Stimulated activated CD4-positive, alpha-beta T cell treated with anti-CD3 and anti-CD28 coated beads, Interleukin-4, amount 100 ng/mL, for 1 hour (primary cell): ENCODE results near the gene TVP23C.
"Not testable (repeated sequence)": the region's sequence is repeated elsewhere in the genome, so short reads cannot be mapped to it uniquely, and the experiment has no call there.

Experiments
- DNase-seq: peaks from one replicate; pipeline ENCODE4 v3.0.0-alpha.2; 2020

TVP23C gene

GRCh38 chr17:15563375-15563857 lies at the start of gene TVP23C:
TVP23C (minus strand) TSS chr17:15563483; CDS start chr17:15563448, 35 bp downstream.
- peak; percentile 66 for DNase-seq

GRCh38 chr17:15592960-15593359 lies 29.7 kb upstream of the TVP23C start:
- DNase-seq: not testable (repeated sequence)

GRCh38 chr17:15591986-15592385 lies 28.7 kb upstream of the TVP23C start:
- DNase-seq: not testable (repeated sequence)

- not testable (repeated sequence) for DNase-seq
Measured at GRCh38 chr17:15590844-15591243, 27.6 kb upstream of the TVP23C start.

- DNase-seq: peak; percentile 3
Measured at GRCh38 chr17:15589544-15590536, 26.6 kb upstream of the TVP23C start.

GRCh38 chr17:15588017-15588416 lies 24.7 kb upstream of the TVP23C start:
- DNase-seq: not testable (repeated sequence)

- DNase-seq: not testable (repeated sequence)
Measured at GRCh38 chr17:15583313-15583712, 20.0 kb upstream of the TVP23C start.

- not testable (repeated sequence) for DNase-seq
Measured at GRCh38 chr17:15581462-15581861, 18.2 kb upstream of the TVP23C start.

- DNase-seq: not testable (repeated sequence)
Measured at GRCh38 chr17:15576848-15577247, 13.6 kb upstream of the TVP23C start.

GRCh38 chr17:15574660-15575059 lies 11.4 kb upstream of the TVP23C start:
- not testable (repeated sequence) for DNase-seq

- DNase-seq: not testable (repeated sequence)
Measured at GRCh38 chr17:15573870-15574269, 10.6 kb upstream of the TVP23C start.

GRCh38 chr17:15562613-15563374 lies 489 bp downstream of the TVP23C start:
- DNase-seq: not testable (repeated sequence)

GRCh38 chr17:15561439-15561838 lies 1.8 kb downstream of the TVP23C start:
- not testable (repeated sequence) for DNase-seq

- DNase-seq: not testable (repeated sequence)
Measured at GRCh38 chr17:15558403-15559105, 4.7 kb downstream of the TVP23C start.

- not testable (repeated sequence) for DNase-seq
Measured at GRCh38 chr17:15557334-15557832, 5.9 kb downstream of the TVP23C start.

GRCh38 chr17:15552932-15553331 lies 10.4 kb downstream of the TVP23C start:
- not testable (repeated sequence) for DNase-seq

- not testable (repeated sequence) for DNase-seq
Measured at GRCh38 chr17:15549552-15549951, 13.7 kb downstream of the TVP23C start.

- DNase-seq: not testable (repeated sequence)
Measured at GRCh38 chr17:15546604-15547003, 16.7 kb downstream of the TVP23C start.

- DNase-seq: not testable (repeated sequence)
Measured at GRCh38 chr17:15540371-15541219, 22.7 kb downstream of the TVP23C start.

- DNase-seq: not testable (repeated sequence)
Measured at GRCh38 chr17:15533122-15533521, 30.2 kb downstream of the TVP23C start.
